LoVo (cell line): Measurements from ENCODE around the gene CCL8.

Experiments used
- DNase-seq: peaks from one replicate; pipeline ENCODE4 v3.0.0-alpha.2; 2016; ENCODE audit warnings: low spot score

Gene CCL8

GRCh38 chr17:34367486-34368195 lies 48.4 kb downstream of the CCL8 start:
- no peak for DNase-seq

GRCh38 chr17:34368196-34368945 lies 49.1 kb downstream of the CCL8 start:
- no peak for DNase-seq

GRCh38 chr17:34368946-34369500 lies 49.8 kb downstream of the CCL8 start:
- DNase-seq = no peak

- DNase-seq = no peak
Measured at GRCh38 chr17:34369571-34369970, 50.3 kb downstream of the CCL8 start.

GRCh38 chr17:34370376-34370996 lies 51.3 kb downstream of the CCL8 start:
- no peak for DNase-seq

- peak; percentile 32 for DNase-seq
Measured at GRCh38 chr17:34370997-34371395, 51.8 kb downstream of the CCL8 start.
